Erythroblast (primary cell): ENCODE data around the gene CERS1.
A peak's percentile ranks its signal among the peaks of the same experiment; 100 is the strongest.

Experiments
- DNase-seq, 2 experiments: peaks; one replicate each; lab custom pipeline; 2025; lab: John Stamatoyannopoulos, UW
- GATA1 ChIP-seq: IDR thresholded peaks from 2 replicates; pipeline ENCODE4 v1.6.1; 2011; ENCODE audit warnings: low read depth, mild to moderate bottlenecking, control low read depth, low read length, moderate library complexity
- POLR2A ChIP-seq: IDR thresholded peaks from 2 replicates; pipeline ENCODE4 v1.6.1; 2011; ENCODE audit warnings: mild to moderate bottlenecking, low read length

Gene CERS1

GRCh38 chr19:18856385-18857126 lies 39.4 kb downstream of the CERS1 start:
- peak in 1 of 2 experiments; percentile 18 for DNase-seq
- TF ChIP-seq GATA1 = no peak
- no peak for TF ChIP-seq POLR2A

- no peak for DNase-seq
- no peak for TF ChIP-seq GATA1
- TF ChIP-seq POLR2A = no peak
Observed at GRCh38 chr19:18855647-18856384, 40.1 kb downstream of the CERS1 start.

DNA sequence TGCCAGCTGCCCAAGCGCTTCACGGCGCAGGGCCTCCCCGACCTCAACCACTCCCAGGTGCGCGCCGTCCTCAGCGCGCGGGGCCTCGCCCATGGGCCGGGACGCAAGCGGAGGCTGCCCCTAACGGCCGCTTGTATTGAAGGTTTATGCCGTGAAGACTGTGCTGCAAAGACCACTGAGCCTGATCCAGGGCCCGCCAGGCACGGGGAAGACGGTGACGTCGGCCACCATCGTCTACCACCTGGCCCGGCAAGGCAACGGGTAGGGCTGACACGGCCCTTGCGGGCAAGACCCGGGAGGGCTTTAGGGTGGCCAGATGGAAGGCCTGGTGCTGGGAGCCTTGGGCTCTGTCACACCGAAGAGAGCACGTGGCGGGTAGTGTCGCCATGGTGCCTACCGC lies 41.0 kb downstream of the CERS1 start:
- TF ChIP-seq GATA1 = no peak
- TF ChIP-seq POLR2A = no peak
- no peak for DNase-seq

DNA sequence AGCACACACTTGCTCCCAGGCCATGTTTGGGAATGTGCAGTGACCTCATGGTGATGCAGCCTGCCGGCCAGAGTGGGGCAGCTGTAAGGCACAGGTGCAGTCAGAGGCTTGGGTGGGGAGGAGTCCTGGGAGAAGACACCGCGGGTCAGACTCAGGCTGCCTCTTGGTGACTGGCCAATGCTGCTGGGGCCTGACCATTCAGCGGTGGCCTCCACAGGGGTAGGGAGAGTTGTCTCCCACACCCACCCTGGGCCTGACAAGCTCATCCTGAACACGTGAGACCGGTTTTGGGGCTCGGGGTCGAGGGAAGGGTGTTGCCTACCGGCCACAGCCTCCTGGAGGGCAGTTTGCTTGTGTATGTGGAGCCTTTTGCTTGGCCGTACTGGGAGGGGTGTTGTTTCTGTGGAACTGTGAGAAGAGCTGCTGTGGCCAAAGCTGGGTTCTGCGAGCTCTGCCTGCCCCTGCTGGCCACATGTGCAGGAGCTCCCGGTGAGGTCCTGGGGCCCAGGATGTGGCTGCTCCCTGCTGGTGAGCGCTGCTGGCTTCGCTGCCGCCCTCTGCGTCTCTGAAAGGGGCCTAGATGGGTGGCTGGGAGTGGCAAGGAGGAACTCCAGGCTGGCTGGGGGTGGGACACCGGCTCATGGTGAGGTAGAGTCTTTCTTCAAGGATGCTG lies 42.1 kb downstream of the CERS1 start:
- TF ChIP-seq GATA1 = no peak
- TF ChIP-seq POLR2A = no peak
- DNase-seq = no peak

GRCh38 chr19:18852648-18853047 lies 43.3 kb downstream of the CERS1 start:
- TF ChIP-seq GATA1 = no peak
- no peak for TF ChIP-seq POLR2A
- no peak for DNase-seq

DNA sequence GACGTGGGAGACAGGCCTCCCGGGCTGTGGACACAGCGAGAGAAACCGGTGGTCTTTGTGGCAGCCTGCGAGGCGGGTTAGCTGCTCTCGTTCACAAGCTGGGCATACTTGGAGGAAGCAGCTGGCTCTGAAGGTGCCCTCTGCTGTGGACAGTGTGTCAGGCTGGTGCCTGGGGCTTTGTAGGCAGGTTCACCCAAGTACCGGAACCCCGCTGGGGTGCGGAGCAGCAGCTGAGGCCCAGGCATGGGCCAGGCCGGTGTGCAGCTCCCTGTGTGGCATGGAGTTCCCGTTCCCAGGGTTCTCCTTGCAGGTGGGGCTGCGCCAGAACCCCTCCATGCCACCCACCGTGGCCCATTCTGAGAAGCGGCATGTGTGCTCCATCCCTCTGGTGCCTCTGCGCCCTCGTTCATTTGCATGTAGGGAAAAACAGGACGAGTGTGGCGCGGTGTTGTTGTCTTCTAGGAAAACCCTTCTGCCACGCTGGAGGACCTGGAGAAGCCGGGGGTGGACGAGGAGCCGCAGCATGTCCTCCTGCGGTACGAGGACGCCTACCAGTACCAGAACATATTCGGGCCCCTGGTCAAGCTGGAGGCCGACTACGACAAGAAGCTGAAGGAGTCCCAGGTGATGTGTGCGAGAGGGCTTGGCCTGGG lies 44.2 kb downstream of the CERS1 start:
- TF ChIP-seq POLR2A (no peak), GATA1 (no peak)
- DNase-seq = no peak

GRCh38 chr19:18850471-18851375 lies 45.2 kb downstream of the CERS1 start:
- no peak for DNase-seq
- TF ChIP-seq POLR2A (no peak), GATA1 (no peak)

DNA sequence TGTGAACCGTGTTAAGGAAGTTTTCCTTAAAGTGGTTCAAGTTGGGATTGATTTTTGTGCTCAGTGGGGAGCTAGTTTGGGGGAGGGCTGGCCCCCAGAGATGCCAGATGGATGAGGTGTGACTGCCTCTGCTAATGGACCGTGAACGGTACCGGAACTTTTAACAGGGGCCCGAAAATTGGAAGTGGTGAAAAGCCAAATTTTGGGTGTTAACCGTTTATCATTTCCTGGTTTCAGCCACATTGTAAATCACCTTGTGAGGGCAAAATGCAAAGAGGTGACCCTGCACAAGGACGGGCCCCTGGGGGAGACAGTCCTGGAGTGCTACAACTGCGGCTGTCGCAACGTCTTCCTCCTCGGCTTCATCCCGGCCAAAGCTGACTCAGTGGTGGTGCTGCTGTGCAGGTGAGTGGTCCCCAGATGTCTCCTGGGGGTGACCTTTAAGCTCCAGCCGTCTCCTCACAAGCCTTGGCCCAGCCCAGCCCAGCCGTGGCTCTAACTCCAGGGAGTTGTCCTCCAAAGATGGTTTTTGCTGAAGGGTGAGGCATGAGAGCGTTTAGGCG lies 46.0 kb downstream of the CERS1 start:
- TF ChIP-seq GATA1 (no peak), POLR2A (no peak)

GRCh38 chr19:18848878-18849661 lies 46.9 kb downstream of the CERS1 start:
- DNase-seq = no peak
- no peak for TF ChIP-seq GATA1
- TF ChIP-seq POLR2A = no peak

More for the DNA sequence above, 46.0 kb downstream of the CERS1 start:
- no peak for DNase-seq

DNA sequence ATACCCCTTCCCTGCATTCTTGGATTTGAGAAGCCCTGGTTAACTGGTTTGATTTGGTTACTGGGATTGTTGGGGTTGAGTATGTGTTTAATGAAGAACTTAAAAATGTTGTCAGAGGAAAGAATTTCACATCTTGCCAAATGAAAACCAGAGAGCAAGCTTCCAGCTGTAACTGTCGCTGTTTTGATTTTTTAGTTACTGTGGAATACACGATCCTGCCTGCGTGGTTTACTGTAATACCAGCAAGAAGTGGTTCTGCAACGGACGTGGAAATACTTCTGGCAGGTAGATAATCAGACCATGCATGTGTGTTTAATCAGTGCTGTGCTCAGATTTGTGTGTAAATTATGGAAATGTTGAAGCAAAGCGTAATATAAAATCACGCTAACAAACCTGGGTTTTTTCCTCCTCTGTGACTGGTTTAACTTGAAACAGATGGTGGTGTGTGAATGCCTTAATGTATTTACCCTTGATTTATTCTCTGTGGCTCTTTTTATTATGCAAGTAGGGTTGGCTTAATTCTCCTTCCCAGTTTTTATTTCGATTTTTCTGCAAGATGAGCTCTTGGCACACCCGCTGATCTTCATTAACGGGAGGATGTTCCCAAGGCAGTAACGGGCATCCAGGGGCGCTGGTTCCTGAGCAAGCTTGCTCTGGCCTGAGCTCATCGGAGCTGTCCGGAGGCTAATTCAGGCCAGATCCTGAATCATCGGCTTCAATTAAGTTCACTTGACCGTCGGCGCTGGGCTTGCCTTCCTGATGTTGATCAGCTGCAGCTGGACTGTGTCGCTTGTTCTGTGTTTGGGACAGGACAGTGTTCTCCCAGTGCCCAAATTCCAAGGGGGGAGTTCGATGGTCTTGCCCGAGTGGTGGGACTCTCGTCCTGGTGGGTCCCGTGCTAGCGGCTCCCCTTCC lies 48.2 kb downstream of the CERS1 start:
- TF ChIP-seq POLR2A = no peak
- no peak for TF ChIP-seq GATA1
- DNase-seq = no peak
